ENCODE results near the gene C16orf92.

C16orf92 gene

DNA sequence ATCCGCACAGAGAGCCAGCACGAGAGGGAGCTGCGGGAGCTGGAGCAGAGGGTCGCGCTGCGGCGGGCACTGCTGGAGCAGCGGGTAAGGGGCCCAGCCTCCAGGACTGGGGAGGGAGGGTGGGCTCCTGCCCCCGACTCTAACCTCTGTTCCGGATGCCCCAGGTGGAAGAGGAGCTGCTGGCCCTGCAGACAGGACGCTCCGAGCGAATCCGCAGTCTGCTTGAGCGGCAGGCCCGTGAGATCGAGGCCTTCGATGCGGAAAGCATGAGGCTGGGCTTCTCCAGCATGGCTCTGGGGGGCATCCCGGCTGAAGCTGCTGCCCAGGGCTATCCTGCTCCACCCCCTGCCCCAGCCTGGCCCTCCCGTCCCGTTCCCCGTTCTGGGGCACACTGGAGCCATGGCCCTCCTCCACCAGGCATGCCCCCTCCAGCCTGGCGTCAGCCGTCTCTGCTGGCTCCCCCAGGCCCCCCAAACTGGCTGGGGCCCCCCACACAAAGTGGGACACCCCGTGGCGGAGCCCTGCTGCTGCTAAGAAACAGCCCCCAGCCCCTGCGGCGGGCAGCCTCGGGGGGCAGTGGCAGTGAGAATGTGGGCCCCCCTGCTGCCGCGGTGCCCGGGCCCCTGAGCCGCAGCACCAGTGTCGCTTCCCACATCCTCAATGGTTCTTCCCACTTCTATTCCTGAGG, 32.0 kb upstream of the C16orf92 start:
- no peak overlapping the region for H3K27ac ChIP-seq (ENCODE audit: low read length)
- H3K27me3 ChIP-seq (ENCODE audit: low read depth, low read length): no peaks in the 10 kb centered on the region
- H3K36me3 ChIP-seq (ENCODE audit: control insufficient read depth in 1 of 2, insufficient read depth in 2 of 2, low read length in 2 of 2): peaks cover 35 to 79% of the 10 kb centered on the region in 2 donors
- no peaks in the 10 kb centered on the region for H3K9me3 ChIP-seq (ENCODE audit: control insufficient read depth in 1 of 2, low read length in 2 of 2)
- peaks cover 13% of the 10 kb centered on the region in 2 donors for H3K4me1 ChIP-seq (ENCODE audit: control insufficient read depth in 1 of 2, insufficient read depth in 2 of 2, low read length in 2 of 2)
- H3K4me3 ChIP-seq (ENCODE audit: low read depth in 1 of 2, low read length in 2 of 2): no peak overlapping the region

DNA sequence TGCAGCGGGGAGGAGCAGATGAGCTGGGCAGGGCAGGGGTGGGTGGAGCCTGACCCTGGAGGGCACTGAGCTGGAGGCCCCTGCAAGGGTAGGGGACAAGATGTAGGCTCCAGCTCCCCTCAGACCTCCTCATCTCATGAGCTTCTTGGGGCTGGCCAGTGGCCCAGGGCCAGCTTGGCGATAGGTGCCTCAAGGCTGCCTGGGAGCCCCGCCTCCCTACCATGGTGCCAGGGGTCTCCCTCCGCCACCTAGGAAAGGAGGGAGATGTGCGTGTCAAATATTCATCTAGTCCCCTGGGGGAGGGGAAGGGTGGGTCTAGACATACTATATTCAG, 31.5 kb upstream of the C16orf92 start:
- Histone ChIP-seq H3K4me3 (ENCODE audit: low read depth in 1 of 2, low read length in 2 of 2) (no peak overlapping the region), H3K27ac (ENCODE audit: low read length) (no peak overlapping the region), H3K4me1 (ENCODE audit: control insufficient read depth in 1 of 2, insufficient read depth in 2 of 2, low read length in 2 of 2) (peaks cover 14 to 15% of the 10 kb centered on the region in 2 donors), H3K9me3 (ENCODE audit: control insufficient read depth in 1 of 2, low read length in 2 of 2) (no peaks in the 10 kb centered on the region), H3K27me3 (ENCODE audit: low read depth, low read length) (no peaks in the 10 kb centered on the region), H3K36me3 (ENCODE audit: control insufficient read depth in 1 of 2, insufficient read depth in 2 of 2, low read length in 2 of 2) (peaks cover 30 to 74% of the 10 kb centered on the region in 2 donors)

DNA sequence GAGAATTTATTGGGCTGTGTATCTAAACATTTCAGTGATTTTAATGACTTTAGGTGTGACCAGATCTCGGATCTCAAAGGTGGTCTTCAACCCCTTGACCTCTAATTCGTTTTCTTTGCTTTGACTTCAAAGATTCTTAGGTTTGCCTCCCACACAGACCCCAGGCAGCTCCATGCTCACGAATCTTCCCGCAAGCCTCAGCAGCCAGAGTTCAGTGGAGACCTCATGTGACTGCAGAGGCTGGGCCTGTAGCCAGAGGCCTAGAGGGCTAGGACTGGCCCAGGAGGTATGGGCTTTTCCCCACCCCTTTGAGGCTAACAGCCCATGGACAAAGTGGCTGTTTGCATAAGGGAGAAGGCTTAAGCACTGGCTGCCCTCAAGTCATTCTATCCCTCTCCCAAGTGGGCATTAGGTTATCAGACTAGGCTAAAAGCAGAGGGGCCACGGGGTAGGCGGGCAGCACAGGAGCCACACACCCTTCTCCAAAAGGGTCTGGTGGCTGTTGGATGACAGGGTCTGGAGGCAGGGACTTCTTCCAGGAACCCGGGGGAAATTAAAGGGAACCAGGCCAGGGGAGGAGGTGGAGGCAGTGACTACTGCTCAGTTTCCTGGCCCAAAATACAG, 30.5 kb upstream of the C16orf92 start:
- no peak overlapping the region for H3K4me3 ChIP-seq (ENCODE audit: low read depth in 1 of 2, low read length in 2 of 2)
- peaks cover 26 to 64% of the 10 kb centered on the region in 2 donors for H3K36me3 ChIP-seq (ENCODE audit: control insufficient read depth in 1 of 2, insufficient read depth in 2 of 2, low read length in 2 of 2)
- H3K9me3 ChIP-seq (ENCODE audit: control insufficient read depth in 1 of 2, low read length in 2 of 2): no peaks in the 10 kb centered on the region
- H3K27ac ChIP-seq (ENCODE audit: low read length): no peak overlapping the region
- H3K4me1 ChIP-seq (ENCODE audit: control insufficient read depth in 1 of 2, insufficient read depth in 2 of 2, low read length in 2 of 2): peaks cover 20 to 22% of the 10 kb centered on the region in 2 donors
- no peaks in the 10 kb centered on the region for H3K27me3 ChIP-seq (ENCODE audit: low read depth, low read length)

DNA sequence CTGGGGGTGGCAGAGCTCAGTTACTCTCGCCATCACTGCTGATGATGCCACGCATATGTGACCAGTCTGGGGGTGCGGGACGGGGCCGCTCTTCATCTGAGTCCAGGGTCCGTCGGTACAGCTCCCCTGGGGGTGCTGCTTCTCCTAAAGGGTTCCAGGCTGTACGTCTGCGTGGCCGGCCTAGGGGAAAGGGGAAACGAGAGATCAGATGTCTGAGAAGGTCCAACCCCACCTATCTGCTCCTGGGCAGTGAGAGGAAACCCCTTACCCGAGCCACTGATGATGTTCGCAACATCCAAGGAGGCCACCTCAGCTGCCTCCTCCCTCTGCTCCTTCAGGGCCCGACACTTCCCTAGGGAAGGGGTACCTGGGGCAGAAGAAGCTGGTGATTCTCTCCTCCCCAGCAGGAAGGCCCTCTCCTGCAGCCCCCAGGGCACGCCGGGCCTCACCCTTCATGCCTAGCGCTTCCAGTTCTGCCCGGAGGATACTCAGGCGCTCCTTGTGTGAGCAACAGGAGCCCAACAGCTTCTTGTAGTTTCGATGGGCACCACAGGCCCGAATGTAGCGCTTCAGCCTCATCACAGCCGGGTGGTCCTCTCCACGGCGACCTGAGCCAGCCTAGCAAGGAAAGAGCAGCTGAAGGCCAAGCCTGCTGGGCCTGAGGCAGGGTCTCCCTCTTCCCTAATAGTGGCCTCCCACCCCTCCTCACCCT, 29.7 kb upstream of the C16orf92 start:
- Histone ChIP-seq H3K36me3 (ENCODE audit: control insufficient read depth in 1 of 2, insufficient read depth in 2 of 2, low read length in 2 of 2) (peaks cover 21 to 56% of the 10 kb centered on the region in 2 donors), H3K27ac (ENCODE audit: low read length) (no peak overlapping the region), H3K4me1 (ENCODE audit: control insufficient read depth in 1 of 2, insufficient read depth in 2 of 2, low read length in 2 of 2) (peaks cover 20 to 22% of the 10 kb centered on the region in 2 donors), H3K9me3 (ENCODE audit: control insufficient read depth in 1 of 2, low read length in 2 of 2) (no peaks in the 10 kb centered on the region), H3K27me3 (ENCODE audit: low read depth, low read length) (no peaks in the 10 kb centered on the region), H3K4me3 (ENCODE audit: low read depth in 1 of 2, low read length in 2 of 2) (no peak overlapping the region)

DNA sequence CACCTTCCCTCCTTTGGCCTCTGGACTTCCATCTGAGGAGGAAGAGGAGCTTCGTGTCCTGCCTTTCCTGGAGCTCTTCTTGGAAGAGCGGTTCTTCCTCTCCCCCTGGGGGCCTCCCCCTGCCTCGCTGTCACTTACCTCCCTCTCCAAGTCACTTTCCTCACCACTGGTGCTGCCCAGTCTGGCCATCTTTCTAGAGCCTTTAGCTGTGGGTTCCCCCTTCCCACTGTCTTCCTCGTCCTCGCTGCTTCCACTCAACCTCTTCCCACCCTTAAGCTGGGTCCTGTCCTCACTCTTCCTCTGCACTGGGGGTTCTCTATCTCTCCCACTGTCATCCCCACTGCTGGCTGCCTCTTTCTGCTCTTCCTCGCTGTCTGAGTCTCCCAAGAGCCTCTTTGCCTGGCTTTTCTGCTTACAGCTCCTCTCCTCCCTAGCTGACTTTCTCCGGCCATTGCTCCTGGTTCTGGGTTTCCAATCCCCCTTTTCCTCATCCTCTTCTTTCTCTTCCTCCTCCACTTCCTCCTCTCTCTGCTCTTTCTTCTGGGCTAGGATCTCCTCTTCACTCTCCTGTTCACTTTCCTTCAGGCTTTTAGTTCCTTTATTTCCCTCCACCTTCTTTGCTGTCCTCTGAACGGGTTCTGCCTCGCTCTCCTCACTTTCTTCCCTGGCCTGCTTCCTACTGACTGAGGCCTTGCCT, 28.9 kb upstream of the C16orf92 start:
- Histone ChIP-seq H3K36me3 (ENCODE audit: control insufficient read depth in 1 of 2, insufficient read depth in 2 of 2, low read length in 2 of 2) (peaks cover 21 to 49% of the 10 kb centered on the region in 2 donors), H3K4me1 (ENCODE audit: control insufficient read depth in 1 of 2, insufficient read depth in 2 of 2, low read length in 2 of 2) (peaks cover 20 to 22% of the 10 kb centered on the region in 2 donors), H3K27ac (ENCODE audit: low read length) (no peak overlapping the region), H3K27me3 (ENCODE audit: low read depth, low read length) (no peaks in the 10 kb centered on the region), H3K4me3 (ENCODE audit: low read depth in 1 of 2, low read length in 2 of 2) (peak overlapping the region; percentile 95 to 98), H3K9me3 (ENCODE audit: control insufficient read depth in 1 of 2, low read length in 2 of 2) (no peaks in the 10 kb centered on the region)

DNA sequence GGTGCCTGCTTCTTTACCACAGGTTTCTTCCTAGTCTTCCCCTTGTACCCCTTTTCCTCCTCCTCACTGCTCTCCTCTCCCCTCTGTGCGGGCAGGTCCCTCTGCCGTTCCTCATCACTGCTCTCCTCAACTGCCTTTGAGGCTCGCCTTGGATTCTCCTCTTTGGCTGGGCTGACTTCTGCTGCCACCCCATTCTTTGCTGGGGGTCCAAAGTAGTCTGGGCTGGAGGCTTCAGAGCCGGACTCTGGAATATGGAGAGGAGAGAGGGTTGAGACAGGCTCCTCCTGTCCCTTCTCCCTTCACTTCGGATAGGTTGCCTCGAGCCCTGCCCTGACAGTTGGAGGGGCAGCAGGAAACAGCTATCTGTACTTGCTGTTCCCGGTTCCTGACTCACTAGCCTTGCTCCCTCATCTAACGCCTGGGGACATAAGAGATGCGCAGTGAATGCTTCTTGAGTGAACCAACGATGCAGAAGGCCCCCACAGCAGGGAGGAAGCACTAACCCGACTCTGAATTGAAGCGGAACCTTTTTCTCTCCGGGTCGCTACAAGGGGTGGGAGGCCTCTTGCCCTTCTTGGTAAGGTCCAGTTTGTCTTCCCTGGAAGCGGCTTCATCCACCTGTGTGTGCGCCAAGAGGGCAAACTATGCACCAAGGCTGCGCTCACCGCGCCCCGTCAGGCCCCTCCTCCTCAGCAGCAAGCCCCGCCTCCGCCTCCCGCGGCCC, 28.2 kb upstream of the C16orf92 start:
- Histone ChIP-seq H3K27ac (ENCODE audit: low read length) (peak overlapping the region; percentile 99), H3K36me3 (ENCODE audit: control insufficient read depth in 1 of 2, insufficient read depth in 2 of 2, low read length in 2 of 2) (peaks cover 14 to 43% of the 10 kb centered on the region in 2 donors), H3K27me3 (ENCODE audit: low read depth, low read length) (no peaks in the 10 kb centered on the region), H3K4me3 (ENCODE audit: low read depth in 1 of 2, low read length in 2 of 2) (peak overlapping the region; percentile 95 to 98), H3K4me1 (ENCODE audit: control insufficient read depth in 1 of 2, insufficient read depth in 2 of 2, low read length in 2 of 2) (peaks cover 20 to 22% of the 10 kb centered on the region in 2 donors), H3K9me3 (ENCODE audit: control insufficient read depth in 1 of 2, low read length in 2 of 2) (no peaks in the 10 kb centered on the region)

DNA sequence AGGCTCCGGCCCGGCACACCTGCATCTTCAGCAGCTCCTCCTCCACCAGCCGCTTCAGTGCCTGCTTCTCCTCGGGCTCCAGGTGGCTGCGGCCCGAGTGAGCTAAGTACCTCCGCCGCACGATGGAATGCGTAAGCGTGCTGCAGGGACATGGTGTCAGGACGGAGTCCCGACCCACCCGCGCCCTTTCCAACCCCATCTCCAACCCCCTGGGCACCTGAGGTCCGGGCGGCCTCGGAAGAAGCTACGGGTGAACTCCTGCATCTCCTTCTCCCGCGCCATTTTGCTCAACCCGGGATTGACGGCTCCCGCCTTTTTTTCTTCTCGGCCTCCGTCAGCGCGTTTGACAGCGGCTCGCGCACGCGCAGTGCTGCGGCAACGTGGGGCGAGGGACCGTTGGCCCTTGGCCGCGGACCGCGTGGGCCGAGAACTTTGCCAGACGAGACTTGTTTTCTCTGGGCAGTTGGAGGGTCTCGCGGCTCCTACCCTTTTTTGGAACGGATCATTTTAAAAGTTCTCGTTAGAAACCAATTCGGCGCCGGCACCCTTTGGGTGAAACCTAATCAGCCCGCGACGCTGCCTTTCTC, 27.6 kb upstream of the C16orf92 start, which contains the start of gene HIRIP3:
HIRIP3 (minus strand) TSS at position 294 of the 587 bp plus-strand sequence; CDS start at position 282, 12 bp downstream.
- H3K36me3 ChIP-seq (ENCODE audit: control insufficient read depth in 1 of 2, insufficient read depth in 2 of 2, low read length in 2 of 2): peaks cover 12 to 42% of the 10 kb centered on the region in 2 donors
- no peaks in the 10 kb centered on the region for H3K9me3 ChIP-seq (ENCODE audit: control insufficient read depth in 1 of 2, low read length in 2 of 2)
- H3K4me3 ChIP-seq (ENCODE audit: low read depth in 1 of 2, low read length in 2 of 2): peak within 1 kb of the TSS; percentile 95 to 98
- H3K27ac ChIP-seq (ENCODE audit: low read length): peak within 1 kb of the TSS; percentile 99
- no peaks in the 10 kb centered on the region for H3K27me3 ChIP-seq (ENCODE audit: low read depth, low read length)
- H3K4me1 ChIP-seq (ENCODE audit: control insufficient read depth in 1 of 2, insufficient read depth in 2 of 2, low read length in 2 of 2): peaks cover 20 to 22% of the 10 kb centered on the region in 2 donors

DNA sequence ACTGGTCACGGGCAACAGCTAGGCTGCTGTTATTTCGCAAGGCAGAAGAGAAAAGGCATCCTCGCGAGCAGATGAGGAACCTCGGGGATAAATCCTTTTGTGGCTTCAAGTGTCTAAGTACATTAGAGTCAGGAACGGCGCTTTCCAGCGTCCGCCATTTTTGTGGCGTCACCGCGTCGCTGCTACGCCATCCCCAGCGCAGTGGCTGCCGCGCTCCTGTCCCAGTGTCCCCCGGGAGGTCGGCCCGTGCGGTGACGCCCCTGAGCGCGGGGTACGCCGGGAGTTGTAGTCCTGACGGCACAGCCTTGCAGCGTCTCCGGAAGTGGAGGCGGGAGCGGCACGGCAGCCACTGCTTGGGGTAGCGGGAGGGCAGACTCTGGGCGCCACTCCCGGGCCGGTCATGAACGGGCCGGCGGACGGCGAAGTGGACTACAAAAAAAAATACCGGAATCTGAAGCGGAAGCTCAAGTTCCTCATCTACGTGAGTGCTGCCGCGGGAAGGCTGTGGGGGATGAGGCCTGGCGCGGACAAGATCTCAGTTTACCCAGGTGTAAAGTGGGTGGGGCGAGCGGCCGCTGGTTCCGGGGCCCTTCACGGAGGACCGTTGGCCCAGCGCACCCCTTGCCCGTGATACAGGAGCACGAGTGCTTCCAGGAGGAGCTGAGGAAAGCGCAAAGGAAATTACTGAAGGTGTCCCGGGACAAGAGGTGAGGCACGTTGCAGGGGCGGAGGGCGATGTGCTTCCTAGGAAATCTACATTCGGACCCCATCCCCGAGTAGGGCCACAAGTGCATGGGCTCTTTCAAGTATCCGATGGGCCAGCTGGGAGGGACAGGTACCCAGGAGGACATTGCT, 26.9 kb upstream of the C16orf92 start, which contains the start of gene INO80E:
INO80E (plus strand) TSS at position 331 of the 855 bp plus-strand sequence; CDS start at position 401, 70 bp downstream.
- peak within 1 kb of the TSS; percentile 99 for H3K27ac ChIP-seq (ENCODE audit: low read length)
- H3K4me1 ChIP-seq (ENCODE audit: control insufficient read depth in 1 of 2, insufficient read depth in 2 of 2, low read length in 2 of 2): peaks cover 20 to 22% of the 10 kb centered on the region in 2 donors
- H3K36me3 ChIP-seq (ENCODE audit: control insufficient read depth in 1 of 2, insufficient read depth in 2 of 2, low read length in 2 of 2): peaks cover 12 to 42% of the 10 kb centered on the region in 2 donors
- peak within 1 kb of the TSS; percentile 95 to 98 for H3K4me3 ChIP-seq (ENCODE audit: low read depth in 1 of 2, low read length in 2 of 2)
- H3K27me3 ChIP-seq (ENCODE audit: low read depth, low read length): no peaks in the 10 kb centered on the region
- no peaks in the 10 kb centered on the region for H3K9me3 ChIP-seq (ENCODE audit: control insufficient read depth in 1 of 2, low read length in 2 of 2)

DNA sequence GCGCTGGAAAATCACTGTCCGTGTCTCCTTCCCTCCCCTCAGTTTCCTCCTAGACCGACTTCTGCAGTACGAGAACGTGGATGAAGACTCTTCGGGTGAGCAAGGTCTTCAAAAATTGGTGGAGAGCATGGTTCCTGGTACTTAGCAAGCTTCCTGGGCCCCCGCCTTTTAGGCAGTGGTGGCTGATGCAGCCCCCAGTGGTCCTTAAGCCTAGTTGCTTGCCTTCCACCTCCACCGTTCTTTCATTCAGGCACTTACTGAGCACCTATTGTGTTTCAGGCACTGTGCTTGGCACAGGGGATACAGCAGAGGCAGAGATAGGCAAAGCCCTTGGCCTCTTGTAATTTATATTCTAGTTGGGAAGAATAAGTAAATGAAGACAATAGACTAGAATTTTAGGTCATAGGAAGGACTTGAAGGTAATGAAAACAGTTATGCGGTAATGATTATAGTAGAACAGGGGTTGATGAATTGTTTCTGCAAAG, 26.2 kb upstream of the C16orf92 start:
- Histone ChIP-seq H3K36me3 (ENCODE audit: control insufficient read depth in 1 of 2, insufficient read depth in 2 of 2, low read length in 2 of 2) (peaks cover 12 to 40% of the 10 kb centered on the region in 2 donors), H3K27ac (ENCODE audit: low read length) (peak overlapping the region; percentile 46), H3K4me1 (ENCODE audit: control insufficient read depth in 1 of 2, insufficient read depth in 2 of 2, low read length in 2 of 2) (peaks cover 20 to 22% of the 10 kb centered on the region in 2 donors), H3K9me3 (ENCODE audit: control insufficient read depth in 1 of 2, low read length in 2 of 2) (no peaks in the 10 kb centered on the region), H3K4me3 (ENCODE audit: low read depth in 1 of 2, low read length in 2 of 2) (peak overlapping the region; percentile 95 to 98), H3K27me3 (ENCODE audit: low read depth, low read length) (no peaks in the 10 kb centered on the region)

Data from muscle layer of duodenum (tissue), 2 donors.